Mucosa of rectum (tissue), 2 donors: Measurements from ENCODE around the gene SPEG.

ENCODE experiments used
- H3K27ac ChIP-seq, 2 donors: one replicate each; pipeline ENCODE4 v1.7.0; 2013; ENCODE audit warnings: inconsistent platforms in 2 of 2, low read depth in 2 of 2, low read length in 2 of 2
- H3K27me3 ChIP-seq, 2 donors: one replicate each; pipeline ENCODE4 v1.7.0; 2013; ENCODE audit warnings: low read length in 2 of 2; ENCODE audit not compliant: control insufficient read depth in 2 of 2, insufficient read depth in 2 of 2
- H3K36me3 ChIP-seq, 2 donors: one replicate each; pipeline ENCODE4 v1.7.0; 2013; ENCODE audit warnings: low read length in 2 of 2; ENCODE audit not compliant: control insufficient read depth in 2 of 2, insufficient read depth in 2 of 2
- H3K4me1 ChIP-seq, 2 donors: one replicate each; pipeline ENCODE4 v1.7.0; 2013; ENCODE audit warnings: low read length in 2 of 2, mild to moderate bottlenecking in 1 of 2; ENCODE audit not compliant: control insufficient read depth in 2 of 2, insufficient read depth in 2 of 2
- H3K4me3 ChIP-seq, 2 donors: one replicate each; pipeline ENCODE4 v1.7.0; 2013; ENCODE audit warnings: low read length in 2 of 2
- H3K9ac ChIP-seq, 2 donors: one replicate each; pipeline ENCODE4 v1.7.0; 2013; ENCODE audit warnings: low read length in 2 of 2, low read depth in 1 of 2, mild to moderate bottlenecking in 1 of 2
- H3K9me3 ChIP-seq, 2 donors: one replicate each; pipeline ENCODE4 v1.7.0; 2013; ENCODE audit warnings: low read length in 2 of 2; ENCODE audit not compliant: control insufficient read depth in 2 of 2
- donor health status: healthy.
- donor health status: Normal muscosa, but diverticular disease.

Gene SPEG

GRCh38 chr2:219433666-219434467 lies 776 bp upstream of the SPEG start:
- H3K4me1 ChIP-seq = no peaks in the 10 kb centered on the region
- H3K9ac ChIP-seq = no peak overlapping the region
- no peaks in the 10 kb centered on the region for H3K36me3 ChIP-seq
- peak overlapping the region; percentile 60 to 61 for H3K27ac ChIP-seq
- H3K9me3 ChIP-seq = no peaks in the 10 kb centered on the region
- peaks cover 17 to 23% of the 10 kb centered on the region in 2 donors for H3K27me3 ChIP-seq
- no peak overlapping the region for H3K4me3 ChIP-seq

GRCh38 chr2:219434468-219434717 lies 250 bp upstream of the SPEG start:
- H3K9me3 ChIP-seq = no peaks in the 10 kb centered on the region
- H3K36me3 ChIP-seq = no peaks in the 10 kb centered on the region
- H3K4me1 ChIP-seq = no peaks in the 10 kb centered on the region
- H3K4me3 ChIP-seq = no peak overlapping the region
- no peak overlapping the region for H3K9ac ChIP-seq
- peak overlapping the region; percentile 60 to 61 for H3K27ac ChIP-seq
- H3K27me3 ChIP-seq = peaks cover 17 to 28% of the 10 kb centered on the region in 2 donors

GRCh38 chr2:219435701-219436100 lies 1.1 kb downstream of the SPEG start:
- peaks cover 17 to 33% of the 10 kb centered on the region in 2 donors for H3K27me3 ChIP-seq
- H3K36me3 ChIP-seq = no peaks in the 10 kb centered on the region
- H3K4me1 ChIP-seq = no peaks in the 10 kb centered on the region
- H3K9me3 ChIP-seq = no peaks in the 10 kb centered on the region
- no peak overlapping the region for H3K9ac ChIP-seq
- no peak overlapping the region for H3K4me3 ChIP-seq
- H3K27ac ChIP-seq = peak overlapping the region in 1 of 2 donors; percentile 9

DNA sequence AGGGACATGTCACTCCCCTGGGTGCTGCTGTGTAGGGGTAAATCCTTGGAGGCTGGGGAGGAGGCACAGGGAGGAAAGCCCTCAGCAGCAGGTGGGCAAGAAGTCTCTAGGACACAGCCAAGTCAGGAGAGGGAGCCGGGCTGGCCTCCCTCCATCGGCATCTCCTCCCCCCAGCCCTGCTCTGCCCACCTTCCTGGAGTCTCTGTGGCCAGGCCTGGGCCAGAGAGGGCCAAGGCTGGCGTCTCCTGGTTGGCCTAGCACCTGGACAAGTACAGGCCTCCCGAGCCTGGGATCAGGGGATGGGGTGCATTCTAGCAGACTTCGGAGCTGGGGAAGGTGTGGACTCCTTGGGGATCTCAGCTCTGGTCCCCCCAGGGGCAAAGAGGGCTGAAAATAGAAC lies 1.8 kb downstream of the SPEG start:
- Histone ChIP-seq H3K4me3 (no peak overlapping the region), H3K36me3 (no peaks in the 10 kb centered on the region), H3K27ac (no peak overlapping the region), H3K27me3 (peaks cover 25 to 40% of the 10 kb centered on the region in 2 donors), H3K9ac (no peak overlapping the region), H3K9me3 (no peaks in the 10 kb centered on the region), H3K4me1 (peaks cover 0 to 4% of the 10 kb centered on the region in 2 donors)

DNA sequence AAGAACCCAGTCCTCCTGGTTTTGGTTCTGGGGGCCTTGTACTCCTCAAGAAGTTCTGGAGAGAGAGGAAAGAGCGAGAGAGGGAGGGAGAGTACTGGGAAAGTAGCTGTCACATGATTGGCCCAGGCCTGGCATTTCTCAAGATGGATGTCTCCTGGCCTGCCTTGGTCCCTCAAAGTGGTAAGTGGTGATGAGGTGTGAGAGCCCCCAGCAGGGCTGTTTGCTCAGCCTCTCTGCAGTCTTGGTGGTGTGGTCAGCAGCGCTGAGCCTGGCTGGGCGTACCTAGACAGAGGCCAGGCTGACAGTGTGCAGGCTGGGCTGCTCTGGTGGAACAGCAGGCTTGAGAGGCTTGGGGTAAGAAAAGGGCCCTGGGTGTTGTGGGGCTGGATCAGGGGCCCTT lies 2.5 kb downstream of the SPEG start:
- peaks cover 27 to 42% of the 10 kb centered on the region in 2 donors for H3K27me3 ChIP-seq
- H3K27ac ChIP-seq = peak overlapping the region in 1 of 2 donors; percentile 38
- no peak overlapping the region for H3K4me3 ChIP-seq

DNA sequence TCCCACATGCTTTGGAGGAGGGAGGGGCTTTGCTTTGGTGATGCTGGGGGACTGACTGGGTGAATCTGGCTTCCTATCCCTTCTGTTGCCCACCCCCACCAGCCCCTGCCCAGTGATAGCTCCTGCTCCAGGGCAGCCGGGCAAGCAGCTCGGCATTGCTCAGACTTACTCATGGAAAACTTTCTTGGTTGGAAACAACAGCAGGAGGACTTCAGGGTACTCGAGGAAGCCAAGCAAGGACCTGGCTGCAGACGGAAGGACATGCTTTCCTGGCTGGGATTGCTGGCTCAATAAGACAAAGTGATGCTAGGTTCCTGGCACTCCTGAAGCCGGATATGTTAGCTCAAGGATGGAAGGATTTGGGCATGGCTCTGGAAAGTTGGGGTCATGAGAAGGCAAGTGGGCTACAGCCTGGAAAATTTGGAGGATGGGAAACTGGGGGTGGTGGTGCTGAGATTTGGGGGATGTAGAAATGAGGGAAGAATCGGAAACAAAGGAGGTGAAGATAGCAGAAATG lies 3.1 kb downstream of the SPEG start:
- peak overlapping the region in 1 of 2 donors; percentile 38 for H3K27ac ChIP-seq
- H3K9me3 ChIP-seq = no peaks in the 10 kb centered on the region
- H3K4me1 ChIP-seq = peaks cover 0 to 5% of the 10 kb centered on the region in 2 donors
- no peak overlapping the region for H3K9ac ChIP-seq
- H3K36me3 ChIP-seq = no peaks in the 10 kb centered on the region
- H3K27me3 ChIP-seq = peaks cover 29 to 46% of the 10 kb centered on the region in 2 donors
- H3K4me3 ChIP-seq = no peak overlapping the region

More for the DNA sequence above, 2.5 kb downstream of the SPEG start:
- Histone ChIP-seq H3K36me3 (no peaks in the 10 kb centered on the region), H3K9ac (no peak overlapping the region), H3K4me1 (peaks cover 0 to 5% of the 10 kb centered on the region in 2 donors), H3K9me3 (no peaks in the 10 kb centered on the region)

DNA sequence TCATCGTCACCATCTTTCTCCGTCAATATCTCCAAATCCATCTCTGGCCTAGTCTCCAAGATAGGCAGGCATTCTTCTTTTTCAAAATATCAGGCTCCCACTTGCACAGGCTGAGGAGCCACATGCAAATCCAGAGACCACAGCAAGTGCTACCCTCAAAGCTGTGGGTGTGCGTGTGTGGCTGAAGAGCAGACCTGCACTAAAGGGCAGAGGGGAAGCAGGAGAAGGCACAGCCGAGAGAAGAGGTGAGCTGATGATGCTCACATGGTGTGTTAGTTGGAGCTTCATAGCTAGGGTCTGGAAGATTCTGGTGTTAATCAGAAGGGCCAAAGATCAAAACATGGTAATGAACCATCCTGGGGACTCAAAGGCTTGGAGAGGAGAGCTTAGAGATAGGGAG lies 3.8 kb downstream of the SPEG start:
- no peaks in the 10 kb centered on the region for H3K9me3 ChIP-seq
- no peak overlapping the region for H3K9ac ChIP-seq
- H3K27me3 ChIP-seq = peaks cover 31 to 53% of the 10 kb centered on the region in 2 donors
- H3K36me3 ChIP-seq = no peaks in the 10 kb centered on the region
- no peak overlapping the region for H3K27ac ChIP-seq
- no peak overlapping the region for H3K4me3 ChIP-seq
- H3K4me1 ChIP-seq = peaks cover 0 to 5% of the 10 kb centered on the region in 2 donors

DNA sequence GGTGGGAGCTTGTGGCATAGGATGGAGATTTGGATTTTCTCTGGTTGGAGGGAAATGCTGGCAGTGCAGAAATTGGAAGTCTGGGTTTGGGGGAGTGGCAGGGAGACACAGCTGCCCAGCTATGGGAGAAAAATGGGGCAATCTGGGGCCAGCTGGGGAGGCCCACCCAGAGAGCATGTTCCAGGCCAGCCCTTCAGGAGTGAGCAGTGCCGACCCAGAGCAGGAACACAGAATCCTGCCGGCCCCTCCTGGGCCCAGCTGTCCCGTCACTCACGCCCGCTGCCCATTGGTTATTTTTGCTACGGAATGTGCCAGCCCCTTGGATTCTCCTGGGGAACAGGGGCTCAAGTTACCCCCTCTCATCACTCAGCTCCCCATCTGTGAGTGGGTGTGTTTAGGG lies 4.9 kb downstream of the SPEG start:
- no peak overlapping the region for H3K4me3 ChIP-seq
- no peaks in the 10 kb centered on the region for H3K9me3 ChIP-seq
- no peak overlapping the region for H3K9ac ChIP-seq
- peaks cover 0 to 5% of the 10 kb centered on the region in 2 donors for H3K4me1 ChIP-seq
- H3K27ac ChIP-seq = no peak overlapping the region
- H3K36me3 ChIP-seq = no peaks in the 10 kb centered on the region
- H3K27me3 ChIP-seq = peaks cover 28 to 56% of the 10 kb centered on the region in 2 donors

DNA sequence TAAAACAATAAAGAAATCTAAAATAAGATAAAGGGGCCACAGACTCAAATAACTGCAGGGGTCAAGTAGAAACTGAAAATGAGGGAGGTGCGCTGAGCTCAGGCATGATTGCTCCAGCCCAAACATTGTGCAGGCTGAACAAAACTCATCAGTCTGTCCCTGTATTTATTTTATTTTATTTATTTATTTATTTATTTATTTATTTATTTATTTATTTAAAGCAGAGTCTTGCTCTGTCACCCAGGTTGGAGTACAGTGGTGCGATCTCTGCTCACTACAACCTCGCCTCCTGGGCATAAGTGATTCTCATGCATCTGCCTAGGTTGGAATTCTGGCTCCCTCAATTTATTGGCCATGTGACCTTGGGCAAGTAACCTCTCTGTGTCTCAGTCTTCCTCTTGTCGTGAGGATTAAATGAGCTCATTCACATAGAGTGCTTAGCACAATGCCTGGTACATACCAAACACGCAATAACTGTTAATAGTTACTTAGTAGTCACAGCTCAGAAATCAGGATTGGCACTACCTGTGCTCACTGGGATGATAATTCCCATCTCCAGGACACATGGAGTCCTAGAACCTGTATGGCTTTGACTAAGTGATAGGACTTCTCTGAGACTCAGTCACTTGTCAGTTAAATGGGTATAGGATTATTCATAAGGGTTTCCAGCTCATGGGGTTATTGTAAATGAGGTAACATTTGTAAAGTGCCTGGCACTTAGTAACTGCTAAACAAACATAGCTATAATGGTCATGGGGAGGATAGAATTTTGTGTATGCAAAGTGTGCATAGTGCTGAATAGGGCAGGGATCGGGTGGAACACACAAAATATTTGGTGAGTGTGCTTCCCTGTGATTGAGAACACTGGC lies 6.0 kb downstream of the SPEG start:
- Histone ChIP-seq H3K27me3 (peaks cover 24 to 51% of the 10 kb centered on the region in 2 donors), H3K36me3 (no peaks in the 10 kb centered on the region), H3K4me1 (peaks cover 0 to 5% of the 10 kb centered on the region in 2 donors), H3K4me3 (no peak overlapping the region), H3K9me3 (no peaks in the 10 kb centered on the region), H3K9ac (no peak overlapping the region), H3K27ac (peak overlapping the region in 1 of 2 donors; percentile 48)
